Stomach smooth muscle (tissue), 2 donors: ENCODE results near the gene OR4F15.
"Not testable (repeated sequence)": the region's sequence is repeated elsewhere in the genome, so short reads cannot be mapped to it uniquely, and the experiment has no call there.

ENCODE experiments used
- H3K27ac ChIP-seq: one replicate; pipeline ENCODE4 v1.7.0; 2013; ENCODE audit warnings: mild to moderate bottlenecking, low read length, inconsistent platforms
- H3K27me3 ChIP-seq, 2 donors: one replicate each; pipeline ENCODE4 v1.7.0; 2013; ENCODE audit warnings: low read length in 2 of 2; ENCODE audit not compliant: insufficient read depth in 2 of 2, control insufficient read depth in 1 of 2
- H3K36me3 ChIP-seq, 2 donors: one replicate each; pipeline ENCODE4 v1.7.0; 2013; ENCODE audit warnings: low read length in 2 of 2; ENCODE audit not compliant: control insufficient read depth in 2 of 2, insufficient read depth in 2 of 2
- H3K4me1 ChIP-seq: one replicate; pipeline ENCODE4 v1.7.0; 2013; ENCODE audit warnings: low read length; ENCODE audit not compliant: control insufficient read depth, insufficient read depth
- H3K4me3 ChIP-seq, 2 donors: one replicate each; pipeline ENCODE4 v1.7.0; 2013; ENCODE audit warnings: low read length in 2 of 2
- H3K9ac ChIP-seq, 2 donors: one replicate each; pipeline ENCODE4 v1.7.0; 2013; ENCODE audit warnings: low read length in 2 of 2, mild to moderate bottlenecking in 1 of 2
- H3K9me3 ChIP-seq, 2 donors: one replicate each; pipeline ENCODE4 v1.7.0; 2013; ENCODE audit warnings: low read length in 2 of 2; ENCODE audit not compliant: control insufficient read depth in 2 of 2
- donor health status: healthy.
- donor health status: Pancreatic carcinoma.

The OR4F15 gene

GRCh38 chr15:101811902-101812301 is at the start of gene OR4F15:
OR4F15 (plus strand) TSS chr15:101812202; CDS start chr15:101818187, 5,985 bp downstream.
- no peak within 1 kb of the TSS for H3K9ac ChIP-seq
- H3K27me3 ChIP-seq = no peaks in the 10 kb centered on the region
- H3K4me1 ChIP-seq = no peaks in the 10 kb centered on the region
- H3K27ac ChIP-seq = no peak within 1 kb of the TSS
- H3K9me3 ChIP-seq = no peaks in the 10 kb centered on the region
- H3K4me3 ChIP-seq = no peak within 1 kb of the TSS
- H3K36me3 ChIP-seq = no peaks in the 10 kb centered on the region

GRCh38 chr15:101764669-101765339 is 47.2 kb upstream of the OR4F15 start:
- H3K9ac ChIP-seq = not testable (repeated sequence)

GRCh38 chr15:101765340-101765671 is 46.7 kb upstream of the OR4F15 start:
- H3K27ac ChIP-seq, H3K36me3 ChIP-seq, H3K27me3 ChIP-seq, H3K9ac ChIP-seq, H3K4me3 ChIP-seq, H3K4me1 ChIP-seq, H3K9me3 ChIP-seq: not testable (repeated sequence)

More at GRCh38 chr15:101764669-101765339, 47.2 kb upstream of the OR4F15 start:
- H3K4me1 ChIP-seq, H3K36me3 ChIP-seq, H3K27me3 ChIP-seq, H3K9me3 ChIP-seq, H3K27ac ChIP-seq, H3K4me3 ChIP-seq: not testable (repeated sequence)

GRCh38 chr15:101765772-101766456 is 46.1 kb upstream of the OR4F15 start:
- Histone ChIP-seq H3K36me3 (no peaks in the 10 kb centered on the region), H3K27me3 (no peaks in the 10 kb centered on the region), H3K4me1 (no peaks in the 10 kb centered on the region), H3K27ac (no peak overlapping the region), H3K9ac (no peak overlapping the region), H3K4me3 (no peak overlapping the region), H3K9me3 (no peaks in the 10 kb centered on the region)

GRCh38 chr15:101767083-101767640 is 44.8 kb upstream of the OR4F15 start:
- H3K4me1 ChIP-seq, H3K36me3 ChIP-seq, H3K4me3 ChIP-seq, H3K27me3 ChIP-seq, H3K9ac ChIP-seq, H3K9me3 ChIP-seq, H3K27ac ChIP-seq: not testable (repeated sequence)

- Histone ChIP-seq H3K9ac (no peak overlapping the region), H3K9me3 (no peaks in the 10 kb centered on the region), H3K4me3 (no peak overlapping the region), H3K27me3 (no peaks in the 10 kb centered on the region), H3K4me1 (no peaks in the 10 kb centered on the region), H3K36me3 (peaks cover 0 to 2% of the 10 kb centered on the region in 2 donors), H3K27ac (no peak overlapping the region)
Observed at GRCh38 chr15:101772921-101773320, 39.1 kb upstream of the OR4F15 start.

- H3K27me3 ChIP-seq = no peaks in the 10 kb centered on the region
- H3K4me1 ChIP-seq = no peaks in the 10 kb centered on the region
- no peaks in the 10 kb centered on the region for H3K9me3 ChIP-seq
- H3K4me3 ChIP-seq = no peak overlapping the region
- H3K36me3 ChIP-seq = peaks cover 0 to 2% of the 10 kb centered on the region in 2 donors
- no peak overlapping the region for H3K9ac ChIP-seq
- no peak overlapping the region for H3K27ac ChIP-seq
Observed at GRCh38 chr15:101773496-101774100, 38.4 kb upstream of the OR4F15 start.

- Histone ChIP-seq H3K27me3 (no peaks in the 10 kb centered on the region), H3K9ac (no peak overlapping the region), H3K27ac (no peak overlapping the region), H3K9me3 (no peaks in the 10 kb centered on the region), H3K36me3 (peaks cover 0 to 2% of the 10 kb centered on the region in 2 donors), H3K4me1 (no peaks in the 10 kb centered on the region), H3K4me3 (no peak overlapping the region)
Observed at GRCh38 chr15:101775136-101775535, 36.9 kb upstream of the OR4F15 start.

- not testable (repeated sequence) for H3K36me3 ChIP-seq, H3K9ac ChIP-seq, H3K27ac ChIP-seq, H3K4me3 ChIP-seq, H3K9me3 ChIP-seq, H3K4me1 ChIP-seq, H3K27me3 ChIP-seq
Observed at GRCh38 chr15:101778576-101778975, 33.4 kb upstream of the OR4F15 start.

GRCh38 chr15:101780225-101780624 is 31.8 kb upstream of the OR4F15 start:
- H3K36me3 ChIP-seq, H3K4me1 ChIP-seq, H3K9me3 ChIP-seq, H3K4me3 ChIP-seq, H3K27me3 ChIP-seq, H3K27ac ChIP-seq, H3K9ac ChIP-seq: not testable (repeated sequence)

- H3K9me3 ChIP-seq = no peaks in the 10 kb centered on the region
Observed at GRCh38 chr15:101781928-101782327, 30.1 kb upstream of the OR4F15 start.

More at GRCh38 chr15:101781928-101782327, 30.1 kb upstream of the OR4F15 start:
- Histone ChIP-seq H3K4me1 (no peaks in the 10 kb centered on the region), H3K27me3 (no peaks in the 10 kb centered on the region), H3K27ac (no peak overlapping the region), H3K4me3 (no peak overlapping the region), H3K36me3 (no peaks in the 10 kb centered on the region), H3K9ac (no peak overlapping the region)
